Measurements from ENCODE around the gene ZNF101.

- no peak for TF ChIP-seq POLR2A (IDR thresholded peaks at IDR 0.05)
- no peak for TF ChIP-seq CTCF (IDR thresholded peaks at IDR 0.05)
- no peak for TF ChIP-seq EP300 (IDR thresholded peaks at IDR 0.05)
- no peak for TF ChIP-seq POLR2AphosphoS5 (IDR thresholded peaks at IDR 0.05)
Observed at GRCh38 chr19:19662344-19662743, 6.3 kb upstream of the ZNF101 start.
